Uterus (tissue), 2 donors: Measurements from ENCODE around the gene NSL1.

Experiments used
- CTCF ChIP-seq, 4 experiments: fragments of 200-600 bp in 2 of 4; fragments of 450-650 bp in 2 of 4; sonication (generic) in 2 of 4; IDR thresholded peaks; one replicate each; pipeline ENCODE4 v1.5.1; 2016 to 2019; ENCODE audit warnings: antibody characterized with exemption in 4 of 4, mild to moderate bottlenecking in 2 of 4, moderate library complexity in 1 of 4
- POLR2A ChIP-seq, 2 donors: fragments of 450-650 bp; IDR thresholded peaks; one replicate each; pipeline ENCODE4 v1.6.1; 2016; ENCODE audit warnings: antibody characterized with exemption in 2 of 2, mild to moderate bottlenecking in 1 of 2, moderate library complexity in 1 of 2

GRCh38 chr1:212713465-212714136, 78.0 kb downstream of the NSL1 start:
- TF ChIP-seq CTCF (IDR thresholded peaks at IDR 0.05): no peak
- TF ChIP-seq POLR2A (IDR thresholded peaks at IDR 0.05): no peak
